Left colon (tissue), 2 donors: ENCODE data around the gene PMFBP1. TPM values are rescaled to one million over a fixed set of nuclear protein-coding genes. Genes with fewer than 3 reads are reported as not detected.
"Not testable (repeated sequence)": the region's sequence is repeated elsewhere in the genome, so short reads cannot be mapped to it uniquely, and the experiment has no call there.

Source experiments
- ATAC-seq: fragments of 200-7000 bp; cut with Tn5 transposase; one replicate; pipeline ENCODE4 v1.9.1; 2020; ENCODE audit warnings: mild to moderate bottlenecking, moderate library complexity
- DNase-seq, 2 donors: peaks; one replicate each; pipeline ENCODE4 v3.0.0-alpha.2; 2020
- intact Hi-C, 2 donors: fragments of 100-400 bp; cut with DNase I in 1 of 2; cut with micrococcal nuclease in 1 of 2; formaldehyde crosslinking; loops; one replicate each; pipeline versions ENCODE4 v1.11.2 to v1.14.0; 2022; cut with DNase I, micrococcal nuclease
- total RNA-seq, 2 donors: library from RNA; stranded (reverse); fragmentation: NEBNext Ultra II Directional; extraction: Animal tissue kit (Norgen Biotek cat#: 25700); gene quantifications; one replicate each; pipeline ENCODE4 v1.2.1, GENCODE V29; 2021
- donor health status: DM: no; HTN: no; CAD: no.
- donor health status: DM: yes; HTN: yes; CAD: no.

Gene PMFBP1
- total RNA-seq, 2 donors from 2014 or later, result 6.4 to 7.4 TPM

GRCh38 chr16:72083778-72084404 is 88.1 kb downstream of the PMFBP1 start:
- intact Hi-C loops, result no loop called here
- DNase-seq (no peak), ATAC-seq (no peak)

GRCh38 chr16:72076991-72077706 is 94.8 kb downstream of the PMFBP1 start:
- ATAC-seq, DNase-seq, intact Hi-C loops: not testable (repeated sequence)

GRCh38 chr16:72075067-72075466 is 96.9 kb downstream of the PMFBP1 start:
- DNase-seq, intact Hi-C loops: not testable (repeated sequence)
- ATAC-seq, result peak; percentile 80

GRCh38 chr16:72073560-72074230 is 98.3 kb downstream of the PMFBP1 start:
- no peak for DNase-seq
- ATAC-seq, result no peak
- intact Hi-C loops, result no loop called here

GRCh38 chr16:72072514-72073342 is 99.2 kb downstream of the PMFBP1 start:
- intact Hi-C loops, result no loop called here
- peak in 1 of 2 donors; percentile 29 for DNase-seq
- ATAC-seq, result peak; percentile 65

Other genes starting within 250 kb of the PMFBP1 start
- under 1 TPM; 0.11 to 0.15 TPM for gene PKD1L3, start 171.8 kb downstream of the PMFBP1 start, total RNA-seq
- 1 to 10 TPM; 5.6 to 6.3 TPM for gene DHODH, start 163.4 kb downstream of the PMFBP1 start, total RNA-seq
- not detected for gene HP, start 117.7 kb downstream of the PMFBP1 start, total RNA-seq
- not detected for gene HPR, start 108.9 kb downstream of the PMFBP1 start, total RNA-seq
- gene TXNL4B, start 78.5 kb downstream of the PMFBP1 start, total RNA-seq, result 10 to 100 TPM in 1 of 2 donors, 1 to 10 TPM in 1; 8.8 to 10.4 TPM
- gene DHX38, start 78.3 kb downstream of the PMFBP1 start, total RNA-seq, result 10 to 100 TPM; 52.0 to 61.5 TPM